Ishikawa (cell line): ENCODE data around the gene AIG1.

Experiments
- CEBPB ChIP-seq: IDR thresholded peaks from 2 replicates; pipeline ENCODE4 v1.6.1; 2012
- CREB1 ChIP-seq: IDR thresholded peaks from 2 replicates; pipeline ENCODE4 v1.6.1; 2012; ENCODE audit warnings: low read depth
- EGR1 ChIP-seq: IDR thresholded peaks from 2 replicates; pipeline ENCODE4 v1.6.1; 2012
- EP300 ChIP-seq: IDR thresholded peaks from 2 replicates; pipeline ENCODE4 v1.6.1; 2012; ENCODE audit warnings: borderline replicate concordance
- FOXM1 ChIP-seq: IDR thresholded peaks from 2 replicates; pipeline ENCODE4 v1.6.1; 2012; ENCODE audit warnings: low read depth, borderline replicate concordance
- MAX ChIP-seq: IDR thresholded peaks from 2 replicates; pipeline ENCODE4 v1.6.1; 2012
- NFIC ChIP-seq: IDR thresholded peaks from 2 replicates; pipeline ENCODE4 v1.6.1; 2012
- RAD21 ChIP-seq: IDR thresholded peaks from 2 replicates; pipeline ENCODE4 v1.6.1; 2012; ENCODE audit warnings: low read depth
- REST ChIP-seq: IDR thresholded peaks from 2 replicates; pipeline ENCODE4 v1.6.1; 2012; ENCODE audit warnings: low read depth, mild to moderate bottlenecking
- TAF1 ChIP-seq: IDR thresholded peaks from 2 replicates; pipeline ENCODE4 v1.6.1; 2012; ENCODE audit warnings: low read depth, mild to moderate bottlenecking
- TCF12 ChIP-seq: IDR thresholded peaks from 2 replicates; pipeline ENCODE4 v1.6.1; 2012; ENCODE audit warnings: low read depth
- TEAD4 ChIP-seq: IDR thresholded peaks from 2 replicates; pipeline ENCODE4 v1.6.1; 2012
- USF1 ChIP-seq: IDR thresholded peaks from 2 replicates; pipeline ENCODE4 v1.6.1; 2012
- YY1 ChIP-seq: IDR thresholded peaks from 2 replicates; pipeline ENCODE4 v1.6.1; 2012; ENCODE audit warnings: low read depth
- ZBTB7A ChIP-seq: IDR thresholded peaks from 2 replicates; pipeline ENCODE4 v1.6.1; 2012; ENCODE audit warnings: low read depth

Gene AIG1

GRCh38 chr6:143068001-143068400 lies 7.3 kb downstream of the AIG1 start:
- TF ChIP-seq MAX (no peak), NFIC (no peak), EGR1 (no peak), RAD21 (no peak), TEAD4 (no peak), CEBPB (no peak), CREB1 (no peak), TCF12 (no peak), REST (no peak), YY1 (no peak), FOXM1 (no peak), TAF1 (no peak)

GRCh38 chr6:143074101-143074500 lies 13.4 kb downstream of the AIG1 start:
- TF ChIP-seq TCF12 (no peak), NFIC (no peak), YY1 (no peak), FOXM1 (no peak), MAX (no peak), EP300 (no peak), CEBPB (no peak), EGR1 (no peak), TEAD4 (no peak), ZBTB7A (no peak), REST (no peak)

- TF ChIP-seq FOXM1 (no peak), CEBPB (no peak), TAF1 (no peak)
Measured at GRCh38 chr6:143074670-143075318, 14.1 kb downstream of the AIG1 start.

- no peak for TF ChIP-seq ZBTB7A
- TF ChIP-seq TAF1 = no peak
- no peak for TF ChIP-seq YY1
- TF ChIP-seq CEBPB = no peak
- no peak for TF ChIP-seq TCF12
- no peak for TF ChIP-seq EGR1
Measured at GRCh38 chr6:143078468-143079324, 18.0 kb downstream of the AIG1 start.

- TF ChIP-seq EP300 (no peak), MAX (no peak), EGR1 (no peak), NFIC (no peak), USF1 (no peak), TEAD4 (no peak), REST (no peak), TAF1 (no peak), RAD21 (no peak), CREB1 (no peak), FOXM1 (no peak)
Measured at GRCh38 chr6:143079325-143079640, 18.6 kb downstream of the AIG1 start.
